ENCODE measurements around the gene PLGLB1. TPM values are rescaled to one million over a fixed set of nuclear protein-coding genes. Genes with fewer than 3 reads are reported as not detected.
"Not testable (repeated sequence)": the region's sequence is repeated elsewhere in the genome, so short reads cannot be mapped to it uniquely, and the experiment has no call there.

Gene PLGLB1
- polyA plus RNA-seq = 1 to 10 TPM in 3 of 4 donors, not detected in 1; 1.2 to 7.7 (median 4.0) TPM
- long read RNA-seq, donor 1 = 0 reads
- long read RNA-seq, donor 2 = 0 reads
- long read RNA-seq, donor 3, partial matches to known transcripts = 5 of 5 reads
- long read RNA-seq, donor 3, other reads (novel, unspliced or antisense) = 0 of 5 reads
- long read RNA-seq, donor 4 = 0 reads
- long read RNA-seq, donor 5 = 0 reads
- long read RNA-seq, donor 6 = 0 reads
- long read RNA-seq, donor 7 = 0 reads
- long read RNA-seq, donor 8 = 0 reads
- long read RNA-seq, donor 9 = 0 reads
- long read RNA-seq, donor 10 = 0 reads

DNA sequence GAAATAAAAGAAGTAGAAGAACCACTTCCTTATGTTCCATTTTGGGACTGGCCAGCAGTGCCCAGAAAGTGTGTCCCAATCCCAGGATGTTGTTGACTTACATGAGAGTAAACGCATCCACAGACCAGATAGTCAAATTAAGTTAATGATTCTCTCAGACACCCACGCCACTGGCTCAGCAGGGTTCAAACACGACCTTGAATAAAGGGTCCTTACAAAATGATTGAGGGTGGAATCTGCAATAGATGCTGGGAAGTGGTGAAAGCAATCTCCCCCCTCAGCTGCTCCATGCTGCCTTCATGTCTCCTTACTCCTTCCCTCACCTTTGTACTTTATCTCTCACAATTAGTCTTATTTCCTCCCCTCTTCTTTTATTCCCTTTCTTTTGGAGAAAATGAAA is at the start of gene PLGLB1:
PLGLB1 (minus strand) TSS at position 101 of the 400 bp plus-strand sequence; CDS start at position 40, 61 bp downstream.
- H3K27ac ChIP-seq (ENCODE audit: low read depth in 1 of 3, low read length in 2 of 3); FAIRE-seq; H3K27me3 ChIP-seq (ENCODE audit: control insufficient read depth in 3 of 3, insufficient read depth in 3 of 3, low read length in 3 of 3); H3K4me1 ChIP-seq (ENCODE audit: control insufficient read depth in 3 of 3, insufficient read depth in 2 of 3, low read depth in 1 of 3, low read length in 2 of 3); H3K4me3 ChIP-seq (ENCODE audit: low read depth in 1 of 3, low read length in 3 of 3); H3K9me3 ChIP-seq (ENCODE audit: control insufficient read depth in 2 of 2, insufficient read depth in 1 of 2, low read depth in 1 of 2, low read length in 1 of 2); DNase-seq; H3K36me3 ChIP-seq (ENCODE audit: control insufficient read depth in 3 of 3, insufficient read depth in 2 of 3, low read depth in 1 of 3, low read length in 3 of 3): not testable (repeated sequence)
- WGBS, 3 donors = 56% methylated on average over 3 of the region's 3 CpGs; no CpG with 5 or more reads in 2 of the 3 donors

GRCh38 chr2:87064305-87064704 is 42.7 kb upstream of the PLGLB1 start:
- H3K4me1 ChIP-seq (ENCODE audit: control insufficient read depth in 3 of 3, insufficient read depth in 2 of 3, low read depth in 1 of 3, low read length in 2 of 3); H3K4me3 ChIP-seq (ENCODE audit: low read depth in 1 of 3, low read length in 3 of 3); H3K36me3 ChIP-seq (ENCODE audit: control insufficient read depth in 3 of 3, insufficient read depth in 2 of 3, low read depth in 1 of 3, low read length in 3 of 3); H3K9me3 ChIP-seq (ENCODE audit: control insufficient read depth in 2 of 2, insufficient read depth in 1 of 2, low read depth in 1 of 2, low read length in 1 of 2); FAIRE-seq; H3K27me3 ChIP-seq (ENCODE audit: control insufficient read depth in 3 of 3, insufficient read depth in 3 of 3, low read length in 3 of 3); H3K27ac ChIP-seq (ENCODE audit: low read depth in 1 of 3, low read length in 2 of 3); DNase-seq: not testable (repeated sequence)
- 65 to 73% (median 67%) methylated on average over 1 of the region's 2 CpGs for WGBS, 3 donors

- H3K27ac ChIP-seq (ENCODE audit: low read depth in 1 of 3, low read length in 2 of 3); H3K36me3 ChIP-seq (ENCODE audit: control insufficient read depth in 3 of 3, insufficient read depth in 2 of 3, low read depth in 1 of 3, low read length in 3 of 3); H3K27me3 ChIP-seq (ENCODE audit: control insufficient read depth in 3 of 3, insufficient read depth in 3 of 3, low read length in 3 of 3); H3K9me3 ChIP-seq (ENCODE audit: control insufficient read depth in 2 of 2, insufficient read depth in 1 of 2, low read depth in 1 of 2, low read length in 1 of 2); H3K4me1 ChIP-seq (ENCODE audit: control insufficient read depth in 3 of 3, insufficient read depth in 2 of 3, low read depth in 1 of 3, low read length in 2 of 3); FAIRE-seq; DNase-seq; H3K4me3 ChIP-seq (ENCODE audit: low read depth in 1 of 3, low read length in 3 of 3): not testable (repeated sequence)
- WGBS, 3 donors = no CpG with 5 or more reads among the region's 2 CpGs
Measured at GRCh38 chr2:87063431-87063830, 41.8 kb upstream of the PLGLB1 start.

DNA sequence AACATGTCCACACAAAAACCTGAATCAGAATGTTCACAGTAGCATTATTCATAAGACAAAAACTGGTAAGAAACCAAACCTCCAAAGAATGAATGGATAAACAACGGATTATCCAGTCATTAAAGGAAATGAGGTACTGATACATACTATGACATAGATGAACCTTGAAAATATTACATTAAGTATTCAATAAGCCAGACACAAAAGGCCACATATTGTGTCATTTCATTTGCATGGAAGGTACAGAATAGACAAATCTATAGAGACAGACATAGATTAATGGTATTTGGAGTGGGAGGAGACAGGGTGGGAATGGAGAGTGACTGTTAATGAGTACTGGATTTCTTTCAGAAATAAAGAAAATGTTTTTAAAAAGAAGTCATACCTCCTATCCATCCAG is 39.9 kb upstream of the PLGLB1 start:
- not testable (repeated sequence) for H3K4me3 ChIP-seq (ENCODE audit: low read depth in 1 of 3, low read length in 3 of 3); H3K27ac ChIP-seq (ENCODE audit: low read depth in 1 of 3, low read length in 2 of 3); H3K36me3 ChIP-seq (ENCODE audit: control insufficient read depth in 3 of 3, insufficient read depth in 2 of 3, low read depth in 1 of 3, low read length in 3 of 3); FAIRE-seq; DNase-seq; H3K4me1 ChIP-seq (ENCODE audit: control insufficient read depth in 3 of 3, insufficient read depth in 2 of 3, low read depth in 1 of 3, low read length in 2 of 3); H3K27me3 ChIP-seq (ENCODE audit: control insufficient read depth in 3 of 3, insufficient read depth in 3 of 3, low read length in 3 of 3); H3K9me3 ChIP-seq (ENCODE audit: control insufficient read depth in 2 of 2, insufficient read depth in 1 of 2, low read depth in 1 of 2, low read length in 1 of 2)
- no CpG with 5 or more reads among the region's 1 CpG for WGBS, 3 donors

DNA sequence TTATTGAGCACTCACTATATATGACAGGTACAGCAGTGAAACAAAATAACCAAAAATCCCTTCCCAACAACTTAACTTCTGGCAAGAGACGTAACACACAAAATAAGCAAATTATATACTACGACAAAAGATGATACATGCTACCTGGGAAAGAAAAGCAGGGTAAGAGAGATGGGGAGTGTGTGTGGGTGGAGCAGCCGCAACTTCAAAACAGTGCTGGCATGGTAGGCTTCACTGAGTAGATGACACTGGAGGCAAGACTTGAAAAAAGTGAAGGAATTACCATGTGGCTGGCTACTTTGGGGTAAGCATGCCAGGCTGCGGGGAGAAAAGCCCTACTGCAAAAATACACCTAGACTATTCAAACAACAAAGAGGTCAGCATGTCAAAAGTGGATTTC is 36.0 kb upstream of the PLGLB1 start:
- H3K4me1 ChIP-seq (ENCODE audit: control insufficient read depth in 3 of 3, insufficient read depth in 2 of 3, low read depth in 1 of 3, low read length in 2 of 3); H3K27me3 ChIP-seq (ENCODE audit: control insufficient read depth in 3 of 3, insufficient read depth in 3 of 3, low read length in 3 of 3); FAIRE-seq; H3K36me3 ChIP-seq (ENCODE audit: control insufficient read depth in 3 of 3, insufficient read depth in 2 of 3, low read depth in 1 of 3, low read length in 3 of 3); H3K27ac ChIP-seq (ENCODE audit: low read depth in 1 of 3, low read length in 2 of 3); H3K9me3 ChIP-seq (ENCODE audit: control insufficient read depth in 2 of 2, insufficient read depth in 1 of 2, low read depth in 1 of 2, low read length in 1 of 2); DNase-seq; H3K4me3 ChIP-seq (ENCODE audit: low read depth in 1 of 3, low read length in 3 of 3): not testable (repeated sequence)
- 94 to 100% (median 97%) methylated on average over 3 of the region's 4 CpGs for WGBS, 3 donors

GRCh38 chr2:87056843-87057242 is 35.2 kb upstream of the PLGLB1 start:
- DNase-seq; H3K4me1 ChIP-seq (ENCODE audit: control insufficient read depth in 3 of 3, insufficient read depth in 2 of 3, low read depth in 1 of 3, low read length in 2 of 3); H3K27me3 ChIP-seq (ENCODE audit: control insufficient read depth in 3 of 3, insufficient read depth in 3 of 3, low read length in 3 of 3); H3K9me3 ChIP-seq (ENCODE audit: control insufficient read depth in 2 of 2, insufficient read depth in 1 of 2, low read depth in 1 of 2, low read length in 1 of 2); H3K27ac ChIP-seq (ENCODE audit: low read depth in 1 of 3, low read length in 2 of 3); H3K36me3 ChIP-seq (ENCODE audit: control insufficient read depth in 3 of 3, insufficient read depth in 2 of 3, low read depth in 1 of 3, low read length in 3 of 3); H3K4me3 ChIP-seq (ENCODE audit: low read depth in 1 of 3, low read length in 3 of 3); FAIRE-seq: not testable (repeated sequence)

DNA sequence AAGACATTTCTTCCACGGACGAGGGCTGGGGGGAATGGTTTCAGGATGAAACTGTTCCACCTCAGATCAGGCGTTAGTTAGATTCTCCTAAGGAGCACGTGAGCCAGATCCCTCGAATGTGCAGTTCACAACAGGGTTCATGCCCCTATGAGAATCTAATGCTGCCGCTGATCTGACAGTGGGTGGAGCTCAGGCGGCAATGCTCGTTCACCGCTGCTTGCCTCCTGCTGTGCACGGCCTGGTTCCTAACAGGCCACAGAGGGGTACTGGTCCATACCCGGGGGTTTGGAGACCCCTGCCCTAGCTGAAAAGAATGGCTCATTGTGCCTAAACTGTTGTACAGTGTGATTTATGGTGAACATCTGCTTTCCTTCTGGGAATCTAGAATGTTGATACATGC is 34.8 kb upstream of the PLGLB1 start:
- not testable (repeated sequence) for H3K4me1 ChIP-seq (ENCODE audit: control insufficient read depth in 3 of 3, insufficient read depth in 2 of 3, low read depth in 1 of 3, low read length in 2 of 3); H3K27ac ChIP-seq (ENCODE audit: low read depth in 1 of 3, low read length in 2 of 3); H3K36me3 ChIP-seq (ENCODE audit: control insufficient read depth in 3 of 3, insufficient read depth in 2 of 3, low read depth in 1 of 3, low read length in 3 of 3); H3K4me3 ChIP-seq (ENCODE audit: low read depth in 1 of 3, low read length in 3 of 3); H3K9me3 ChIP-seq (ENCODE audit: control insufficient read depth in 2 of 2, insufficient read depth in 1 of 2, low read depth in 1 of 2, low read length in 1 of 2); FAIRE-seq; H3K27me3 ChIP-seq (ENCODE audit: control insufficient read depth in 3 of 3, insufficient read depth in 3 of 3, low read length in 3 of 3); DNase-seq
- no CpG with 5 or more reads among the region's 11 CpGs for WGBS, 3 donors

- not testable (repeated sequence) for H3K36me3 ChIP-seq (ENCODE audit: control insufficient read depth in 3 of 3, insufficient read depth in 2 of 3, low read depth in 1 of 3, low read length in 3 of 3); H3K9me3 ChIP-seq (ENCODE audit: control insufficient read depth in 2 of 2, insufficient read depth in 1 of 2, low read depth in 1 of 2, low read length in 1 of 2); H3K4me1 ChIP-seq (ENCODE audit: control insufficient read depth in 3 of 3, insufficient read depth in 2 of 3, low read depth in 1 of 3, low read length in 2 of 3); H3K4me3 ChIP-seq (ENCODE audit: low read depth in 1 of 3, low read length in 3 of 3); H3K27ac ChIP-seq (ENCODE audit: low read depth in 1 of 3, low read length in 2 of 3); DNase-seq; H3K27me3 ChIP-seq (ENCODE audit: control insufficient read depth in 3 of 3, insufficient read depth in 3 of 3, low read length in 3 of 3); FAIRE-seq
- WGBS, 3 donors = 86 to 100% (median 93%) methylated on average over 2 of the region's 4 CpGs
Measured at GRCh38 chr2:87054375-87054774, 32.7 kb upstream of the PLGLB1 start.

DNA sequence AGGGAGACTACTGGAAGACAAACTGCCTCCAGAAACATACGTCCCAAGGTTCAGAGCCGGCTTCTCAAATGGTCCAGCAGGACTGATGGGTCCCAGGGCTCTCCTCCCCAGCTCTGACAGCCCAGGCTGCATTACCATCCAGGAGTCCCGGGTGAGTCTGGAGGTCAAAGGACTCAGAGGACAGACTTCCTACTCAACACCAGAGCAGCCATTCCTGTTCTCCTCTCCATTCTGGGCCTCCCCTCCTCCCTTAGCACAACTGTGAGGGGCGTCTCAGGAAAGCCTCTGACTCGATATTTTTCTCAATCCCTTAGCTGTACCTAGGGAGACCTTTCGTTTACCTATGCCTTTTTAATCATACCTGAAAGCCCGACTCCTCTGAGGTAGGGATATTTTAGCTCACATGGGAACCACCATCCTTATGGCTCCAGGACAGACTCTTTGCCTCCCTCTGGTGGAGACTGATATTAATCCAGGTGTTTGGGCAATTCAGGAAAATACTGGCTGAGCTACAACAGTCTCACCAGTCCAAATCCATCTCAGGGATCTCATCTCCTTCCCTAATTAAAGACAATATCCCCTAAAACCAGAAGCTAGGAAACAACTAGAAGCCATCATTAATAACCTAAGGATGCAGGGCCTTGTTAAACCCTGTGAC is 19.8 kb upstream of the PLGLB1 start:
- no CpG with 5 or more reads among the region's 7 CpGs for WGBS, 3 donors

More for the DNA sequence above, 19.8 kb upstream of the PLGLB1 start:
- H3K36me3 ChIP-seq (ENCODE audit: control insufficient read depth in 3 of 3, insufficient read depth in 2 of 3, low read depth in 1 of 3, low read length in 3 of 3); H3K27me3 ChIP-seq (ENCODE audit: control insufficient read depth in 3 of 3, insufficient read depth in 3 of 3, low read length in 3 of 3); H3K9me3 ChIP-seq (ENCODE audit: control insufficient read depth in 2 of 2, insufficient read depth in 1 of 2, low read depth in 1 of 2, low read length in 1 of 2); DNase-seq; FAIRE-seq; H3K27ac ChIP-seq (ENCODE audit: low read depth in 1 of 3, low read length in 2 of 3); H3K4me1 ChIP-seq (ENCODE audit: control insufficient read depth in 3 of 3, insufficient read depth in 2 of 3, low read depth in 1 of 3, low read length in 2 of 3); H3K4me3 ChIP-seq (ENCODE audit: low read depth in 1 of 3, low read length in 3 of 3): not testable (repeated sequence)

Measured in small intestine (tissue), 16 donors.